AG20443 (cell line): ENCODE data around the gene TNKS2.
"Not testable (repeated sequence)": the region's sequence is repeated elsewhere in the genome, so short reads cannot be mapped to it uniquely, and the experiment has no call there.

Source experiments
- DNase-seq: peaks from one replicate; pipeline ENCODE4 v3.0.0; 2012; ENCODE audit warnings: low spot score, mixed read lengths

The TNKS2 gene

DNA sequence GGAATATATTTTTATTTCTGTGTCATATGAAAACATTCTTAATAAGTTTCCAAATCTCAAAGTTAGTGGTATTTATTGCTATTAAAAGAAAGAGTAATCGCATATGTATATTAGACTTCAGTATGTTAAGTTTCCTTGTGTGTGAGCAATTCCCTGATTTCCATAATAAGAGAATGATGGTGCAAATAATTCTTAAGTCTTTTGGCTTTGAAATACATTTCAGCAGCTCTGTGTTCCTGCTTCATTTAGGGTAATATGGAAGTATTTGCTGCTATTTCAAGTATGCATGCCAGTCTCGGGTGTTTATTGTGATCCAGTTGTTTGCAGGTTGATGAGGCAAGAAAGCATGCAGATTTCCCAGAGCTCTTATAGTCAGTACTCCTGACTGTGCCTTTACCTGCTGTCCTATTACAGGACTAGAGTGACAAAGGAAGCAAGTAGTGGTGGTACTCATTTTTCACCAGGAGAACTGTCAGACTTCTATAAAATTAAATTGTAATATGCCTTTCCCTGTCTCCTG is 67.4 kb downstream of the TNKS2 start:
- DNase-seq = no peak

GRCh38 chr10:91875156-91875555 is 76.9 kb downstream of the TNKS2 start:
- no peak for DNase-seq

- no peak for DNase-seq
Measured at GRCh38 chr10:91875779-91876178, 77.6 kb downstream of the TNKS2 start.

- DNase-seq = no peak
Measured at GRCh38 chr10:91879515-91880170, 81.4 kb downstream of the TNKS2 start.

DNA sequence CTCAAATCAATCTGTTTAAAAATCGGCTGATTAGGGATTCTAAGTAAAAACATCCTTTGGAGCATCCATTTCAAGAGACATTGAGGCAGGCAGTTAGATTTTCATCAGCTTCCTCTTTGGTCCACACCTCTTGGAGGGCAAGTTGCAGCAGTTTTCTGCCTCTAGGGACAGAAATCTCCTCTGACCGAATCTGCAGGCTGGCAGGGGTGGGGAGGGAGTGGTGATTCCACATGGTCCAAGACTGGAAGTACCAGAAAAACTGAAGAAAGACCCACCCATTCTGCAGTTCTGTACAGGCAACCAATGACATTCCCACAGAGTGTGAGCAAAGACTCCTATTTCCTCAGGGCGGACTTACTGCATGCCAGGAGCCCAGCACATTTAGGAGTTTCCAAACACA is 82.1 kb downstream of the TNKS2 start:
- peak; percentile 50 for DNase-seq

DNA sequence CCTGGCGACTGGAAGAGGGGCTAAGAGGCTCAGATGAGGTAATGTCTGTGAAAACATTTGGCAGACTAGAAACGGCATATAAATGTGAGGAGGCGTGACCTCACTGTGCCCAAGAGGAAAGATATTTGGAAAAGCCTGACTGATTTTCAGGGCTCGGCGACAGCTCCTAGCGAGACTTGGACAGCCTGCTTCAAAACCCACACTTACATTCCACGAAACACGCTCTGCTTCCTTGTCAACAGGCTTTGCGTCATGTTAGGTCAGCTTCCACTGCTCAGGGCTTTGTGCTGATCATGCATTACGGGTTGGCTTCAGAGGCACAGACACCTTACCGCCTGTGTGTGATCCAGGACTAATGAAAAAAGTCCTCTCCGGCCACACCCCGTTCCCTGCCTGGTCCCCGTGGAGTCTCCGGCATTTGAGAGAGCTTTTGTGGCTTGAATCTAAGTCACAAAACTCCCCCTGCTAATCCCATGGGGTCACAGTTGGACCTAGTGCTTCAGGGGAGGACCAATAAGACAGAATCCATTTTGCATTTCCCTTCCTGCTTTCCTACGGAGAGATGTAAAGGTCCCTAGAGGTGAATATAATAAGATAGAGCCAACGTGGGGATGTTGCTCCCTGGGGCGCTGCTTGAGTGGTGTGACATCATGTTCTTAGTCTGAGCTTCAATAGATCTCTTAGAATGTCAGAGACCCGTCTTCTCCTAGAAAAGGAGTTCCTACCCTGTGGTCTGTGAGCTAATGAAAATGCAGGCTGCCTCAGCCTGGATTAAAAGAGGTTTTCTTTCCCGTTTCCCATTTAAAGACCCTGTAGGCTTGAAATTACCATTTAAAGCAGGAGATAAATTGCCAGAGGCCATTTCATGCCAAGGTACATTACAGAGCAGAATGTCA is 85.6 kb downstream of the TNKS2 start:
- DNase-seq = peak; percentile 73

DNA sequence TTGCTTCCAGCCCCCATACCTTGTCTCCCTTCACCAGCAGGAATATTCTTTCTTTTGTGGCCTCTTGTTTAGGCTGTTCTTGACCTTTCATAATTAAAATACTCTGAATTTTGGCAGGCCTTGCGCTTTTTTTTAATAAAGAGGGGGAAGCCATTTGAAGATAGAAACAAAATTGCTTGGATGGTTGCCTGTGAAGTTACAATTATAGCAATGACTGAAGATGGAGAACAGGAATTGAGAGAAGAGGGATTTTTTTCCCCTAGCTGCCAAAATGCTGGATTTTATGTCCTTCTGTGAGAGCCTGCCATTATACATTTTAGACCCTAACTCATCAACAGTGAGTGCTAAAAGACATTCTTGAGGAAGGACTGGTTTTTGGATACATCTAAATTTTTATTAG is 86.3 kb downstream of the TNKS2 start:
- no peak for DNase-seq

DNA sequence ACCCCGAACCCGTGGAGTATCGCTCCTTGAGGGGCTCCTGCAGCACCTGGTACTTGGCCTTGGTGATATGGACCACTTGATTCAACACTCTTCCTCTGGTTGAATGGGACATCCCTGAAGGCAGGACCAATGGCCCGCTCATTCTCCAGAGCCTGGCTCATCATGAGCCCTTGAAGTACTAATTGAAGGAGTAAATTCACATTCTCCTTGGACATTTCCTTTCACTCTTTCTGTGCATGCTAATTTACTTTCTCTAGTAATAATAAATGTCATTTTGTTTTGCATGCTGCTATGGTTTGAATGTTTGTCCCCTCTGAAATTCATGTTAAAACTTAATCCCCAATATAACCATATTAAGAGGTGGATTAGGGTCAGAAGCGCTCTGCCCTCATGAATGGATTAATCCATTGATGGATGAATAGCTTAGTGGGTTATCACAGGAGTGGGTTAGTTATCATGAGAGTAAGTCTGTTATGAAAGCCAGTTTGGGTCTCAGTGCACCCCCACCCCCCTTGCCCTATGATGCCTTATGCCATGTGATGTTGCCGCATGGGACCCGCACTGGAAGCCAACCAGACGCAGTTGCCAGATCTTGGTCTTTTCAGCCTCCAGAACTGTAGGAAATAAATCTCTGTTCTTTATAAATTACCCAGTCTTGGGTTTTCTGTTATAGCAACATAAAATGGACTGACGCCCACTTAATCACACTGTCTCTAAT is 87.3 kb downstream of the TNKS2 start:
- no peak for DNase-seq

DNA sequence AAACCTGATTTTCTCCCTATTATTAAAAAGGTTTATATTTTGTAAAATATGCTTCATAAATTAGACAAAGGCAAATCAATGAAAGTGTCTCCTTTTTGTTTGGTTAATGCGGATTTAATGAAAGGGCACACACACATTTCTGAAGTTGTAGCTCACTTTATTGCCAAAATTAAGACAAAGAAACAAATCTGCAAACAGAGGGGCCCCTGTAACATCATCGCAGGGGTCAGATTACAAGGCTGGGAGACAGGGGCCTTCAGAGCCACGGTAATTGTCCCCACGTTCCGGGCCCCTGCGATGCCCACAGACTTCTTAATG is 88.7 kb downstream of the TNKS2 start:
- DNase-seq = no peak

GRCh38 chr10:91887272-91888076 is 89.2 kb downstream of the TNKS2 start:
- DNase-seq = peak; percentile 57

GRCh38 chr10:91891125-91892001 is 93.1 kb downstream of the TNKS2 start:
- DNase-seq = no peak

- DNase-seq = no peak
Measured at GRCh38 chr10:91893051-91893450, 94.8 kb downstream of the TNKS2 start.

- not testable (repeated sequence) for DNase-seq
Measured at GRCh38 chr10:91894261-91894685, 96.0 kb downstream of the TNKS2 start.

- DNase-seq = no peak
Measured at GRCh38 chr10:91896212-91896756, 98.1 kb downstream of the TNKS2 start.

- DNase-seq = no peak
Measured at GRCh38 chr10:91897421-91897820, 99.2 kb downstream of the TNKS2 start.

DNA sequence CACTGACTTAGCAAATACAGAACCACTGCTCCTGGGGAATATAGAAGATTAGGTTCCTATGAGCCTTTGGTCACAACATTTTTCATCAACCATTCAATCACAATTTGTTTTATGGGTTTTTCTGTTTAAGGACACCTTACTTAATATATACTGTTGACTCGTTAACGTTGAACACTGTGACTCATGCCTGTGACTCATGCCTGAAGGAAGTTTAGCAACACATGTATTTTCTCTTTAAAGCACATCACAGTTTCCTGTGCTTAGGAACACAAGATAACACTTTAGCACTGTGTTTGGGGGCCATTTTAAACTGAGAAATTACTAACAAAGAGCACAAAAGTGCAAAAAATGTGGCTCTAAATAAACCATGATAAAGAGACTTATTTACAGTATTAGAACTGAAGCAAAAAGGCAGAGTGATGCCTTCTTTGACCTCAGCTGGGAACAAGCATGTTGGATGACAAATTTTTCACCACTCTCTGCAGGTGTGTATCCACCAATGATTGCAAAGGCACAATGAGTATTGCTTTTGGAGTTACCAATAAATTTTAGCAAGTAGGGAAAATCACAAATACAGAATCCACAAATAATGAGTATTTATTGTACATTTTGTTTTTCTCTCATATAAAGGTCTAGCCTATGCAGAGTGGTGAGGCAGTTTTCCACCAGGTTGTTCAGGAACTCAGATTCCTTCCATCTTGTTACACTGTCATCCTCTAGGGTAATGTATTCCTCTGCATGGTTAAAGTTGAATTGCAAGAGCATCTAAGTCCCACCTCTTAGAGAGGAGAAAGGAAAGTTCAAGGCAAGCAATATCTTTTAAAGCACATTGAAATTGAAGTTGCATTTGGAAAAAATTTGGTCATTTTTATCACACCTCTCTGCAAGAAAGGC is 103.8 kb downstream of the TNKS2 start:
- DNase-seq = peak; percentile 51

- DNase-seq = no peak
Measured at GRCh38 chr10:91907033-91907594, 108.9 kb downstream of the TNKS2 start.

- DNase-seq = no peak
Measured at GRCh38 chr10:91907914-91908336, 109.7 kb downstream of the TNKS2 start.
